Measurements from ENCODE around the gene FEM1C.

Gene FEM1C

DNA sequence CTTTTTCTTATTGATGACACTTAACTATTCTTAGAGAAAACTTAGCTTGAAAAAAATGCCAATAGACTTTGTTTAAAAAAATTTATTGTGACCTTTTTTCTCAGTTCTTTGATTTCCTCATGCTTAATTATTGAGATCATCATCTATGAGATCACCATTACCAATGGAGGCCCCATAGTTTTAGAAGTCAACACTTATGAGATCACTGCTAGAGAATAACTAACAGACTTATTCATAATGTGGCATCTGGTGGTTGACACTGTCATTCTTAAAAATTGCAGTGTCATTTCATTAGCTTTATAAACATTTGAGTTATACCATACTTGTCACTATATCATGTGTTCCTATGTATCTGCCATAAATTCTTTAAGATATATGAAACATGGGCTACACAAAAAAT lies 14.9 kb upstream of the FEM1C start:
- Histone ChIP-seq H3K4me3 (no peak overlapping the region), H3K27ac (no peak overlapping the region)

DNA sequence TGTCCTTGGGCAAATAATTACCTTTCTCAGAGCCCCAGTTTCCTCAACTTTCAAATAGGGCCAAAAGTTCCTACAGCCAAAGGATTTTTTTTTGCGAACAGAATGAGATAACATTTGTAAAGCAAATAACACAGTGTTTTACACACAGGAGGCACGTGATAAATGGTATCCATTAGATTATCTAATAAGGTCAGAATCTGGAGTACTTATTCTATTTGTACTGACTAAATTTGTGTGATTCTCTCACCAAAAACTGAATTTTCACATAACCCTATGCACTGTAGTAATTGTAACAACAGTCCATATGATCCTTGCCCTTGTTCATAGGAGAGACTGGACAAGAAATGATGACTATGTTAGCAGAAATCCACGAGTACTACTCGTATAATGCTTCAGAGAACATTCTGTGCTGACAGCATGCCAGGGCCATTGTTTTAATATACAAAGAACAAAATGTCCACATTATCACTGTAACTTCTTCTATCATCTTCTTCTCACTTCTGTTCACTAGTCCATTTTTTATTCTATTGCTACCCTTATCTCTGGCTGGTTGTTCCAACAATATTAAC lies 13.9 kb upstream of the FEM1C start:
- Histone ChIP-seq H3K4me3 (no peak overlapping the region), H3K27ac (peak overlapping the region in 2 of 21 experiments; percentile 36 to 48)

DNA sequence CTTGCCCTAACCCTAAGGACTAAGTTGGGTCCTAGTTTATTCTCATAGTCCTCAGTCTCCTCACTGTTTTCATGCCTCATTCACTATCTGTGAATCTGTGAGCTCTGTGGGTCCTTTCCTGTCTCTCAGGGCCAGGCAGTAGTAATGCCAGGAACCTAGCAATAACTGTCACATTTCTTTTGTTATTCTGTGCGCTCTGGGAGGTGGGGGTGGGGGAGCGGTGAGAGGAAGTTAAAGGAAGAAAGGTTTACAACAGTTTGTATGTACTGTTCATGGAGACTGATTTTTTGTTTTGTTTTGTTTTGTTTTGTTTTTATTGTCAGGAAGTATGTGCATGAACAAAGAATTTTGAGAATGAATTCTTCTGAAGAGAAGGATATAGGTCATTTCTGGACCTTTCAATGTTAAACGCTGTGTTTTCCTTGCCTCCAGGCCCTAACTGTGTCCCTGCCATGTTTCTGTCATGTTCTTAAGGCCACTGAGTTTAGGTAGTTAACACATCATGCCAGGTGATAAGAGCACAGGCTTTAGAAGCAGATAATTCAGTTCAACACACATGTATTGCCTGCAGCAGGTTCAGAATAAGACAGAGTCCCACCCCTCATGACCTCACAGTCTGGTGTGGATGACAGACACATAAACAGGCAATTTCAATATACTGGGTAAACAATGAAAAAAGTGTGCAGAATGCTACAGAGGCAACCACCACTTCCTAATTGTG lies 13.3 kb upstream of the FEM1C start:
- Histone ChIP-seq H3K4me3 (no peak overlapping the region), H3K27ac (peak overlapping the region in 3 of 21 experiments; percentile 36 to 52 (median 48))

- Histone ChIP-seq H3K27ac (no peak overlapping the region), H3K4me3 (no peak overlapping the region)
Measured at GRCh38 chr5:115556276-115556675, 11.7 kb upstream of the FEM1C start.

GRCh38 chr5:115555084-115555633 lies 10.6 kb upstream of the FEM1C start:
- no peak overlapping the region for H3K4me3 ChIP-seq
- H3K27ac ChIP-seq: no peak overlapping the region

DNA sequence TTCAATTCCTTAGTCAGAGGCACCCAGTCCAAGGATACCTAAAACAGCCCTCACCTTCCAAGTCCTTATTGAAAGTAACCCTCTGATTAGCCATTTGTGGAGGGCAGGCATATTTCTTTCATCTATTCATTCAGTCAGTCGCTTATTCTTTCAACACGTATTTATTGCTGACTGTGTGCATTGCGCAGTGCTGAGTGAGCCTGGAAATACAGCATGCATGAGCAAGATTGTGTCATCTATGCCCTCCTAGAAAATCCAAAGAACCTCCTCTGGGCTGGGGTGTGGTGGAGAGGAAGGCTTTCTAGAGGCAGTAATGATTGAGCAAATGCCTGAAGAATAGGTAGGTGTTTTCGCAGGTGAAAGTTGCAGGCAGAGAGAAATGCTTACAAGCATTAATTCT lies 8.5 kb upstream of the FEM1C start:
- H3K4me3 ChIP-seq: no peak overlapping the region
- no peak overlapping the region for H3K27ac ChIP-seq

- H3K27ac ChIP-seq: no peak overlapping the region
- H3K4me3 ChIP-seq: no peak overlapping the region
Measured at GRCh38 chr5:115551415-115551814, 6.8 kb upstream of the FEM1C start.

- no peak overlapping the region for H3K27ac ChIP-seq
- no peak overlapping the region for H3K4me3 ChIP-seq
Measured at GRCh38 chr5:115549154-115549553, 4.6 kb upstream of the FEM1C start.

- no peak overlapping the region for H3K4me3 ChIP-seq
- no peak overlapping the region for H3K27ac ChIP-seq
Measured at GRCh38 chr5:115548683-115549082, 4.1 kb upstream of the FEM1C start.

DNA sequence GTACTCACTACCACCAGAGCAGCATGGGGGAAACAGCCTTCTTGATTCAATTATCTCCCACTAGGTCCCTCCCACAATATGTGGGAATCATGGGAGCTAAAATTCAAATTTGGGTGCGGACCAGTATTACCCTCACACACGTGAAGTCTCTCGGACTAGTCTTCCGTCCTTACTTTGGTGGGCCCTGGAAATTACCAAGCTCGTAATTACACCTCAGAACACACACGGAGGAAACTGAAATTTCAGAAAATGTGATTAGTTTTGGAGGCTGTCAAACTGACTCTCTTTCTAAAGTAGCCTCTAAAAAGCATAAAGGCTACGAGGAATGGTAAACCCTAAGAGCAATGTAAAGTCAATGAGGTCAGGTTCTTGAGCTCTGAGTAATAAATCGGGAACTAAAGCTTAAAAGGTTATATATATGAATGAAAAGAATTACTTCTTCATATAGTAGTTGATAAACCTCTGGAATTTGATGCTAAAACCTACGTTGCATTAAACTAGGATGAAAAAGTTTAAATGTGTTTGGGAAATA lies 842 bp upstream of the FEM1C start:
- H3K4me3 ChIP-seq: peak overlapping the region in 3 of 7 experiments; percentile 85 to 96 (median 89)

DNA sequence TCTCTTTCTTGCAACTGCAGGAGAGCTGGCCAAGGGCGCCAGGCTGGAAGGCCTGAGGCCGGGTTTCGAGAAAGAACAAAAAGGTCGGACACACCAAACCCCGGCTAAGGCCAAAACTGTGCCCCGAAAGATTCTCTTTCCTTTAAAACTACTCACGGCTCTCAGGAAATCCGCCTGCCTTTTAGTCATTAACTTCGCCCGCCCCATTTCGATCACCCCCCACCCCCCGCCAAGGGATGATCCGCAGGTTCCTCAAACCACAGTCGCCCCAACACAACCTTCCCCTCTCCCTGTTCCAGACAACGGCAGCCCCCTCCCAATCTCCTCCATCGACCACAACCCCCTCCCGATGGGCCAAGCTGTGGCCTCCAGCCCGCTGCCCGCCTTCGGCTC lies 536 bp downstream of the FEM1C start:
- H3K4me3 ChIP-seq: peak overlapping the region; percentile 62 to 96 (median 85)
- H3K27ac ChIP-seq: peak overlapping the region; percentile 95 to 100 (median 98)

More for the DNA sequence above, 842 bp upstream of the FEM1C start:
- peak overlapping the region in 18 of 21 experiments; percentile 28 to 99 (median 71) for H3K27ac ChIP-seq

- peak overlapping the region; percentile 95 to 100 (median 98) for H3K27ac ChIP-seq
- peak overlapping the region; percentile 62 to 96 (median 85) for H3K4me3 ChIP-seq
Measured at GRCh38 chr5:115543365-115544042, 1.1 kb downstream of the FEM1C start.

DNA sequence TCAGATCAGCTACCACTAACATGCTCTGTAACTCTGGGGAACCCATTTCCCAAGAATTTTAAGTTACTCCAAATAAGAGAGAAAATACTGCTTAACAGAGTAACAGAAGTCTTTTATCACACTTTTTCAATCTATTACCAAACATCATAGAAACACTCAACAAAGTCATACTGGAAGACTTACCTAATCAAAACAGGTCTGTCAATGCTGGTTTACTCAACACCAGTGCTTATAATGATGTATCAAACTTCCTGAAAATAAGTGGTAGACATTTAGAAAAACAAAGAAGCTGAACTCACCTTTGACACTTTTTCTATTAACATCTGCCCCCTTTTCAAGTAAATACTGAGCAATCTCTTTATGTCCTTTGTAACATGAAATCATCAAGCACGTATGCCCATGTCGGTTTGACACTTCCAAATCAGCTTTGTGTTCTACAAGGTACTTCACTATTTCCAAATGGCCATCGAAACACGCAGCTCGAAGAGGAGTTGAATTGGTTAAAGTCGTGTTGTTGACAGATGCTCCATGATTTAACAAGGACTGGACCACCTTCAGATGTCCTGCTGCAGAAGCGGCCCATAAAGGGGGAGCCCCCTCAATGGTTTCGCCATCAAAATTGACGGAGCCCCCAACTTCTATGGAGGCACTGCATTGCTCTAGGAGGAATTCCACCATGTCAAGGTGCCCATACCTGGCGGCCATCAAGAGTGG lies 1.8 kb downstream of the FEM1C start:
- Histone ChIP-seq H3K4me3 (peak overlapping the region; percentile 62 to 96 (median 85)), H3K27ac (peak overlapping the region in 19 of 21 experiments; percentile 95 to 100 (median 98))

DNA sequence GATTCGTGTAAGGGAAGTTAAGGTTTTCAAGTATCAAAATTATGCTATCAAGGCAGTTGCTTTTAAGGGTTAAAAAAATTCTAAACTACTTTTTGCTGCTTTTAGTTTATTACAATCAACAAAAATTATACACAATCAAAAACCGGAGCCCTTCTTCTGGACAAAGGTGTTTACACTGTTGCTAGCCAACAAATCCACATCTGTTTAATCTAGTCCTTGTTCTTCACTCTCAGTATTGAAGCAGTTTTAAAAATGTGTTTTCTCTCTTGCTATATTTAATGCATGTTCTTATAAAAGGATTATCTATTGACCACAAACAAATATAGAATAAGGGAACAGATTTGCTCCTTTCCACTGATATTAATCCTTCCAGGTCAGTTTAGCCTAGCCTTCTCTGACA lies 2.5 kb downstream of the FEM1C start:
- H3K27ac ChIP-seq: peak overlapping the region in 9 of 21 experiments; percentile 24 to 100 (median 95)
- peak overlapping the region; percentile 62 to 96 (median 85) for H3K4me3 ChIP-seq

GRCh38 chr5:115541611-115542010 lies 3.0 kb downstream of the FEM1C start:
- peak overlapping the region in 6 of 21 experiments; percentile 22 to 99 (median 78) for H3K27ac ChIP-seq

DNA sequence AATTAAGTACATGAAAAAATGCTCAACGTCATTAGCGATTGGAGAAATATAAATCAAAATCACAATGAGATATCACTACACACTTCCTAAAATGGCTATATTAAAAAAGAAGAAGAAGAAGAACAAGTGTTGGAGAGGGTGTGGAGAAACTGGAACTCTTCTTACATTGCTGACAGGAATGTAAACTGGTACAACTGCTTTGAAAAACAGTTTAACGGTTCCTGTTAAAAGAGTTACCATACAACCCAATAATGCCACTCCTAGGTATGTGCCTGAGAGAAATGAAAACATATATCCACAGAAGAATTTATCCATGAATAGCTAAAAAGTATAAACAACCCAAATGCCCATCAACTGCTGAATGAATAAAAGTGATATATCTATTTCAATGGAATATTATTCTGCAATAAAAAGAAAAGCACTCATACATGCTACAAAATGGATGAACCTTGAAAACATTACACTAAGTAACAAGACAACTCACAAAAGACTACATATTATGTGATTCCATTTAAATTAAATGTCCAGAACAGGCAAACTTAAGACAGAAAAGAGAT lies 9.0 kb downstream of the FEM1C start:
- no peak overlapping the region for H3K27ac ChIP-seq
- H3K4me3 ChIP-seq: no peak overlapping the region

More at GRCh38 chr5:115541611-115542010, 3.0 kb downstream of the FEM1C start:
- H3K4me3 ChIP-seq: peak overlapping the region; percentile 62 to 96 (median 85)

DNA sequence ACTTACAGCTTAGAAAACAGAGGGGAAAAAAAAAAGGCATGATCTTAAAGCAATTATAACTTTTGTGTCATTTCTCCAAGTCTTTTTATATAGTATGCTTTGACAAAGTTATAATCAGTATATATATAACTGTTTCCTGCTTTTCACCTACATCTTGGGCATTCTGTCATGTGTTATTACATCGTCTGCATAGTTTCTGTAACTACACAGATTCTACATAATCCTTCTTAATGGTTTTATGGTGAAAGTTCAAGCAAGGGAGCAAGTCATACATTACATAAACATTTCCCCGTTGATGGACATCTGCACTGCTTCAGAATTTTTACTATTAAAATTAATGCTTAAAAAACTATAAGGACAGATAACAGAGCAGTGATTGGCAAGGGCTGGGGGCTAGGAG lies 12.1 kb downstream of the FEM1C start:
- H3K4me3 ChIP-seq: no peak overlapping the region

GRCh38 chr5:115531787-115532367 lies 12.7 kb downstream of the FEM1C start:
- Histone ChIP-seq H3K4me3 (no peak overlapping the region), H3K27ac (no peak overlapping the region)

More for the DNA sequence above, 12.1 kb downstream of the FEM1C start:
- no peak overlapping the region for H3K27ac ChIP-seq

GRCh38 chr5:115531380-115531779 lies 13.2 kb downstream of the FEM1C start:
- no peak overlapping the region for H3K4me3 ChIP-seq
- H3K27ac ChIP-seq: no peak overlapping the region

Measured in skin epidermis (tissue), 12 donors.